HG02884 (cell line): Measurements from ENCODE around the gene TRABD2B.

Experiments used
- ATAC-seq: cut with Tn5 transposase; IDR thresholded peaks from one replicate; pipeline ENCODE4 v1.9.1; 2021; ENCODE audit warnings: mild to moderate bottlenecking, moderate library complexity; ENCODE audit not compliant: unreplicated experiment

Gene TRABD2B

DNA sequence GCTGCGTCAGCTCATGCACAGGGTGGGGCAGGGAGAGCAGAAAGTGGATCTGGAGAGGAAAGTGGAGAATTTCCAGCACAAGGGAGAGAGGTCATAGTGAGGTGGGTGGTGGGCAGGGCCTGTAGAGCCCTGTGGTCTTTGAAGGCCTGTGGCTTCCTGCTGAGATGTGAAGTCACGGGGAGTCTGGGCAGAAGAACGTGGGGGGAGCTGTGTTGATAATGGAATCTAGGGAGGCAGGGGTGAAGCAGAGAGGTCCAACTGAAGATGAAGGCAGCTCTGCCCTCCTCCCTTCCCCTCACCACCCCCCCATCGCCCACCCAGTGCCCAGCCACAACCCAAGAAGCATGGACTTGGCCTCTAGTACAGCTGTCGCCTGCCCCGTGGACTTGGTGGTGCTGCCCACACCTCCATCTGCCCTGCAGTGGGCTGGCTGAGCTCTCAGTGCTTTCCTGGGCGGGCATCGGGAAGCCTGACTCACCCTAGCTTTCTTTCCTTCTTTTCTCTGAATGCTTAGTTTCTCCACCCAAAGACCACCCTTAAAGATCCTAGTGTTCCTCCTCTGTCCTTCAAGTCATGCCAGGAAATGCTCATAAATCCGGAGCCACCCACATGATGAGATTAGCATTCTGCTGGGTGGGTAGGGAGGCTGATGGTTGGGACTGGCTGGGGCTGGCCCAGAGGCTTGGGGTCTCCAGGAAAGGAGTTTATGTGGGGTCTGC is 186.1 kb downstream of the TRABD2B start:
- no peak for ATAC-seq

DNA sequence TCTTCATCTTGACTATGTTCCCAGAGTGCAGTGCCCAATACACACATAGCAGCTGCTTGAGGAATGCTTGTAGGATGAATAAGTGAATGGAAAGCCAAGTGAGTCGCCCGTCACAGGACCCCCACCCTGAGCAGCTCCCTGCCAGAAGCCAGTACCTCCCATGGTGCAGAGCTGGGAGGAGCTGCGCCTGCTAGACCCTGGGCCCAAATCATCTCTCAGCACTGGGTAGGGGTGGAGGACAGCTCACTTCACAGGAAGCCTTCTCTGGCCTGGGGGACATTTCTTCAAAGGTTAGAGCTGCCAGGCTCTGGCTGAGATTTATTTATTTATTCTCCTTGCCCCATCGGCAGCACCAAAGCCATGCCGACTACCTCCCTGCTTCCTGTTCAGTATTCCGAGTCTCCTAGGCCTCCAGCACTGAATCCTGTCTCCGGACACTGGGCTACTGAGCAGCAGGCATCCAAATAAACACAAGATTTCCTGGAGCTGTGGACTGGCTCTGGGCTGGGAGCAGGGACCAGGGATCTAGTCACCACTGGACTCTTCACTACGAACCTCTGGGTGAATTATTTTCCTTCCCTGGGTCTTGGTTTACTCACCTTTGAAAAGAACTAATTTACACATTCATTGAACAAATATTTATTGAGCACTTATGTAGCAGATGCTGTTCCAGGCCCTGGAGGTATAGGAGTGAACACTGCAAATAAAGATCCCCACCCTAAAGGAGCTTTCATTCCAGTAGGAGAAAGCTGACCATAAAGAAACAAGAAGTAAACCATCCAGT is 187.7 kb downstream of the TRABD2B start:
- ATAC-seq = no peak

DNA sequence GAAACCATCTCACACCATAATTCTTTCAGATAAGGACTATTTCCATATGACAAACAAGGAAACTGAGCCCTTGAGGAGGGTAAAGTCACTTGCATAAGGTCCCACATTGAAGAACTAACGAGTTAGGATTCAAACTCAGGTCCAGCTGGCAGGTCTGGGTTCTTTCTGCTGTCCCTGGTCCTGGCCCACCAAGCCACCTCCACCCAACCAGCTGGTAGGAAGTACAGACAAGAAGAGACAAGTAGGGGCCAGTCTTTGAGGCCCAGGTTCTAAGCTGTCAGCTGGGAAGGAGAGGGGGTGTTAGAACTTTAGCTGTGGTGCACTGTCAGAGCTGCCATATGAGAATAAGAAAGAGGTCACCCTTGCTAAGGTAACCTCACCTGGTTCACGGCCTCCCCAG is 188.6 kb downstream of the TRABD2B start:
- no peak for ATAC-seq

DNA sequence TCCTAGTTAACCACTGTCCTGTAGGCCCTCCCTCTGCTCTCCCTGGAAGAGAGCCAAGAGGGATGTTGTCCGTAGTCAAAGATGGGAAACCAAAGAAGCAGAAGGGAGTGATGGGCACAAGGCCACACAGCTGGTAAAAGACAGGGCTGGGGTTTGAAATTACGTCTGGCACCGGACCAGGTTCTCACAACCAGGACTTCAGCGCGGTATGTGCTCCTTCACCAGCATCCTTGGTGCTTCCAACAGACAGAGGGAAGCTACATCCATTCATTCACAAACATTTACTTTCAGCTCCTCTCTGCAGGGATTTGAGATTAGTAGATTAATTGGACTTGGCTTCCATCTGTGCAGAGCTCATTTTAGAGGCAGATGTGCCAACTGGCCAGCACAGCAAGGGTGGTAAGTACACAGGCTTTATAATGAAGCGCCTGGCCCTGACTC is 191.2 kb downstream of the TRABD2B start:
- no peak for ATAC-seq

DNA sequence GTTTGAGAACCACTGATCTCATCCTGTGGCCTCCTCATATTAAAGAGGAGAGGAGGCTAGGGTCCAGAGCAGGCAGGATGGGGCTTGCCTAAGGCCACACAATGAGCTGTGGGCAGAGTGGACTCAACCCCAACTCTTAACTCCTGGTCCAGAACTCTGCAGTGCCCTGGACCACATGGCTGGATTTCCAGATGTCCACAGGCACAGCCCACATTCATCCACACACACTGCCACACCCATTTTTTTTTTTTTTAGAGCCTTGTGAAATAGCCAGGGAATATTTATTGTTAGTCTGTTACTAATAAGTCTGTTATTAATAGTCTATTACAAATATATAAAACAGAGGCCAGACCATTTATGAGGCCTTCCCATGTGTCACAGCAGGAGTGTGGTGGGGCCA is 192.2 kb downstream of the TRABD2B start:
- ATAC-seq = no peak

DNA sequence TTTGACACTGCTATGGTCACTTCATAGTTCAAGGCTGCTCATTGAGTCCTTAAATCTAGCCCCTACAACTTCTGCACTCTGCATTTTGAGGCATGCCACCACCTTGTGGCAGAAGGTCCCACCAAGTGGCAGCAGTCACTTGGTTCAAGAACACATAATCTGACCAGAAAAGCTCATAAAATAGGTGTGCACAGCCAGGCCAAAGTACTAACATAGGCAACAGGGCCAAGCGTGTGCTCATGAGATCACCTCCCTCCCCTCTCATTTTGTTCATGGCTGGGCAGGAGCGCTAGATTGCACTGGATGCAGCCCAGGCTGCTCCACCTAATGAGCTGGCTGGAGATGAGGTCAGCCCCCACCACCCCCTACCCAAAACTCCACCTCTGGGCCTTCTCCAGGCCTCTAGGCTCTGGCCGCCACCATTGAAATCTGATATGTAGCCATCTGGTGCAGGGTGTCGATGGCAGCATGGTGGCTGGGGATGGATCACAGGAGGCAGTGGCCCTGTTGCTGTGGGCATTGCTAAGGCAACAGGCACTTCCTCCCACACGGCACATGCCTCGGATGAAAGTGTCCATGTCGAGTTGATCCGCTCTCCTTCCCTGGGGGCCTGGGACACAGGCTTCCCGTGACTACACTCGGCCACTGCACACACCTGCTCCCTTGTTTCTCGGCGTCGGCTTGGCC is 193.2 kb downstream of the TRABD2B start:
- no peak for ATAC-seq

GRCh38 chr1:47797575-47797974 is 199.6 kb downstream of the TRABD2B start:
- ATAC-seq = no peak

DNA sequence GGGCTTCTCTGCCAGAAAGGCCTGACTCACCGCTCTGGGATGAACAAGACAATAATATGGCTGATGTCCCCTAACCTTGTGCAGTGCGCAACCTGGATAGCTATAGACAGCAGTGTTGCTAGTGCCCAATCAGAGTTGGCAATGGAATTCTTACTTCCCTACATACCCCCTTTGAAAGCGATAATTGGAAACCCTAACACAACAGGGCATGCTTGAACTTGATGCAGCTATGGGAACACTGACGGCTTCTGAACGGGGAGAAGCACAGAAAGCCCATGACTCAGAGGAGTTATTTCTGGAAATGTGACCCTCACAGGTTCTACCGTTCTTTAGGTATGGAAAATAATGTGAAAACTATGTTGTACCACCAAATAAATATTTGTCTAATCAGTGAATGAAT is 200.6 kb downstream of the TRABD2B start:
- no peak for ATAC-seq

DNA sequence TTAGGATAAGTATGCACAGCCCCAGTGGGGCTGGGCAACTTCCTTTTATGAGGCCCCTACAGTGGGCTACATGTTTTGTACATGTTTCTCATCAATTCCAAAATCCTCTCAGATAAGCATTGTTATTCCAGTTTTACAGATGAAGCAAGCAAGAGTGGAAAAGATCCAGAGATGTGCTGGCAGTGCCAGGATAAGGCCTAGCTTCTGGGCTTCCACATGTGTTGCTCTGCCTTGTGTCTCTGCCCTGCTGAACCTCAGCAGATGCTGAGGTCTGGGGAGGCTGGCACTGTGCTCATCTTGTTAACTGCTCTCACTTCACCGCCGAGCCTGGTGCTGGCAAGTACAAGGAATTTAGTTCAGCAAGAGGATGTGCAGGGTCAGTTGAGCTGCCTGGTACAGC is 202.1 kb downstream of the TRABD2B start:
- ATAC-seq = no peak

DNA sequence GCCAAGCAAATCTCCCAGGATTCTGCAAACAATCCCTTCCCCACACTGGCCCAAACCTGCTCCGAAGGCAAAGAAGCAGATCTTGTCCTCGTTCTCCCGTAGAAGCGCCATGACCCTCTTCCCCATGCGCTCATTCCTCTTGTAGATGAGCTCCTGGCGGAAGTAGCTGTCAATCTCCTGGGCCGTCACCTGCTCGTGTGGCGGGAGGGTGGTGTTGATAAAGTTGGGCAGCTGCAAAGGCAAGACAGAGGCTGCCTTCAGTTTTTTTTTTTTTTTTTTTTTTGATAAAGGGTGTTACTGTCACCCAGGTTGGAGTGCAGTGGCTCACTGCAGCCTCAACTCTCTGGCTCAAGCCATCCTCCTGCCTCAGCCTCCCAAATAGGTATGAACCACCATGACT is 202.7 kb downstream of the TRABD2B start:
- no peak for ATAC-seq

DNA sequence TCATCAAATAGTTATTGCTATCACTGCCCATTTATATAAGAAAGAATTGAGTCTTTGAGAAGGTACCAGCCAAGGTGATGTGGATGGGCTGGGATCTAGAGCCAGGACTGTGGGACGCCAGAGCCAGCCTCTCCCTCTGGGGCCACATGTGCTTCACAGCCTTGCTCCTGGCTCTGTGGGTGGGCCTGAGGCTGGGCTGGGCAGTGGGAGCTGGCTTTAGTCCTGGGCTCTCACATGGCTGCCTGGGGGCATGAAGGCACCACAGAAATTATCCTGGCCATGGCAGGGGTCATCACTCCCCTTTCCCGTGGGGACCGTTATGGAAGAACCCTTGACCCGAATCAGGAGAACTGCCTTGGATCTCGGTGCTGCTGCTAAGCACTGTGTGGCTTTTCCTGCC is 203.1 kb downstream of the TRABD2B start:
- no peak for ATAC-seq

DNA sequence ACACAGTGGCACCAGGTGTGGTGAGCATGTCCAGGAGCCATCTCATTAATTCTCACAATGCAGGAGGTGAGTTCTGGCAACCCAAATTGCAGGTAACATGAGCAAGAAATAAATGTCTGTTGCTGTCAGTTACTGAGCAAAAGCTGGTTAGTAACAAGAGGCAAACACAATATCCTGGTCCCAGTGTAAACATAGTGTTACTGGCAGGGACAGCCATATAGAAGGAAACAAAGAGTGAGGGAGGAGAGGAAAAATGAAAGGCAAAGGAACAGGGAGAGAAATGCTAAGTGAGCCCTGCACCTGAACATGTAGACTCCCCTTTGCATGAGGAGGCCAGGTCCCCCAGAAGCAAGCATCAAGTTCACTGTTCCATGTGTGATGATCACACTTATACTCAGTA is 203.6 kb downstream of the TRABD2B start:
- ATAC-seq = no peak

GRCh38 chr1:47792779-47793178 is 204.4 kb downstream of the TRABD2B start:
- no peak for ATAC-seq

DNA sequence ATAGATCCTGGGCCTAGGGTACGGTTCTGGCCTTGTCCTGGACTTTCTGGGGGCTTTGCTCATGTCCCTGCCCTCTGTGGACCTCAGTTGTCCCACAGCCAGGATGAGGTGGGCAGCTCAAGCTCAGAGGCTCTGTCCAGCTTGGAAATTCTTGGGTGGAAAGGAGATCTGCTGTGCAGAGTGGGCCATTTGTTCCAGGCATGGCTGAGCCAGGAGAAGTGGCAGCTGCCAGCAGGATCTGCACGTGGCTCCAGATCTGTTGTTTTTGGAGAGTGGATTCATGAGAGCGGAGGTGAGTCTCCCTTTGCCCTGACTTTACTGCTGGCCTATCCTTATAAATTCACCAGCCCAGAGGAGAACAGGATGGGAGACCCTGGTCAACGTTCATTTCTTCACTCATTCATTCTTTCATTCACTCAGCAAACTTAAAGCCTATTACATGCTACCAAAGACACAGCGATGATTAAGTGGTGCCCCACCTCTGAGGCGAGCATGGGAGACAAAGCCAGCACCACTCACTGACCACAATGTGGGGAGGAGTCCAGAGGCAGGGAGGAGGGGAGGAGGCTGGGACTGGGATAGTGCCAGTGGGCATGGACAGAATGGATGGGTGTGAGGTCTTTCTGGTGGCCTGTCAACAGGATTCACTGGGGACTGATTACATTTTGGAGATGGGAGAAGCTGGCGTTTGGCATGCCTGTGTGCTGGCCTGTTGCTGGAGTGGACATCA is 205.1 kb downstream of the TRABD2B start:
- no peak for ATAC-seq

DNA sequence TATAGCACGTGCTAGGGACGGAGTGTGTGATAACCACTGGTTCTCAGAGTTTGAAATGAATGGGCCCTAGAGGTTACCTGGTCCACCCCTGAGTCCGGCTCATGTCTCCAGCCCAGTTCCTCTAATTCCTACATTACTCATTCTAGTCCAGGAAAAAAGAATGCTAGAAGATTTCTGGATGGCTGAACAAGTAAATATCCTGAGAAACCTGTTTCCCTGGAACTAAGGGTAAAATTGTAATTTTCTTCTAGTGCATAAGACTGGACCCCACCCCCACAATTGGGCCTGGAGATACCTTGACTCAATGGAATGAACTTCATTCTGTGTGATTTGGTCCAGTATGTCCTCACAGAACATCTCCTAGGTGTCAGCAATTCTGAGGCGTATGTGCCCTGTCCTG is 208.4 kb downstream of the TRABD2B start:
- ATAC-seq = no peak

DNA sequence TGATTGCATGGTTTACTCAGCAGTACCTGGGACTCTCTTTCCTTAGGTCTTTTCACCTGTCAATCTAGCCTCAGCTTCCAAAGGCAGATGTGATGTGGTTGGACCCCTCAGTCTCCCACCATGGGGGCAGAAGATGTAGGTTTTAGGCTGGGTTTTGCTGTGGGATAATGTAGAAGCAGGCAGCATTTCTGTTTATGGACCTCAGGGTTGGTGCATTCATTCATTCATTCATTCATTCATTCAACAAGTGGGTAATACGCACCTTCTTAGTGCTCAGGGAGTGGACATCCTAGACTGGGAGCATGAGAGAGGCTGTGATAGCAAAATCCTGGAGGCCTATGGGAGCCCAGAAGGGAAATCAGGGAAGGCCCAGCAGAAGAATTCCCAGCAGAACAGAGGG is 209.6 kb downstream of the TRABD2B start:
- ATAC-seq = no peak

DNA sequence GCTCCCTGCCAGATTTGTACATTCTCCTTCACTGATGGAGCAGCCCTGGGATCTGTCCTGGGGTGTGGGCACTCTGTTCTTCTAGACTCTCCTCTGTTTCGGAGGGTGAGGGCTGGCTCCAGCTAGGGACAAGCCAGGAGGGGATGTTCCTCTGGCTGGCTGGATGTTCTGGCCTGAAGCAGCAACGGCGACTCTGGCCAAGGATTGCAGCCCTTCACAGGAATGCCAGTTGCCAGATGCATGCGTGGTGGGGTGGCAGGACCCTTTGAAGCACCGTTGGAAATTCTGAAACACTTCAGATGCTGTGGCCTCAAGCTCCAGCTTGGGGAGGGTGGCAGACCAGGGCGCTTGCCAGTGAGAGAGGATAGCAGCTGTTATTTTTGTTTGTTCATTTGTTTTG is 210.9 kb downstream of the TRABD2B start:
- no peak for ATAC-seq

- ATAC-seq = no peak
Measured at GRCh38 chr1:47785561-47786271, 211.5 kb downstream of the TRABD2B start.

DNA sequence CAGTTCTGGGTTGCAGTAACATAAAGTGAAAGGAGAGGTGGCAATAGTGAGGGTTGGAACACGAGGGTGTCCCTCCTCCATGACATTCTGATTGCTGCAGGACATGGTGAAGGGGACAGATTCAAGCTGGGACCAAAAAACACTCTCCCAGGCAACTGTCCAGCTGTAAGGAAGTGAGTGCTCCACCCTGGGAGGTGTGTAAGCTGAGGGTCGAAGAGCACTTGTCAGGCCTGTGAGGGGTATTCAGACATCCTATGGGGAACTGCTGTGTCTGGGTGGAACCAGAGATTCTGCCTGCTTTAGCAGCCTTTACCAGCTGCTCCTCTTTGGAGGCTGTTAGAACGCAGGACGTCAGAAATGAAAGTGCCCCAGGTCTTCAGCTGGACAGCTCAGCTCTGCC is 212.1 kb downstream of the TRABD2B start:
- no peak for ATAC-seq

- no peak for ATAC-seq
Measured at GRCh38 chr1:47784497-47784822, 212.7 kb downstream of the TRABD2B start.
